Loucy (cell line): ENCODE data around the gene PLEKHN1.
"Not testable (repeated sequence)": the region's sequence is repeated elsewhere in the genome, so short reads cannot be mapped to it uniquely, and the experiment has no call there.

Experiments used
- H2AFZ ChIP-seq: fragments of 200-600 bp; sonication (generic); 2 replicates; pipeline ENCODE4 v1.6.0; 2016; ENCODE audit warnings: antibody characterized with exemption, mild to moderate bottlenecking, low read length, moderate library complexity
- H3F3A ChIP-seq: fragments of 200-600 bp; 2 replicates; pipeline ENCODE4 v1.6.0; 2016; ENCODE audit warnings: antibody characterized with exemption, low read depth, mild to moderate bottlenecking
- H3K27me3 ChIP-seq: fragments of 200-600 bp; sonication (generic); 2 replicates; pipeline ENCODE4 v1.6.1; 2014; ENCODE audit warnings: low read length, mild to moderate bottlenecking; ENCODE audit not compliant: insufficient read depth, poor library complexity, severe bottlenecking
- H3K36me3 ChIP-seq: fragments of 200-600 bp; sonication (generic); 2 replicates; pipeline ENCODE4 v1.6.1; 2016; ENCODE audit warnings: low read length; ENCODE audit not compliant: insufficient read depth
- H3K4me1 ChIP-seq: fragments of 200-600 bp; sonication (generic); 2 replicates; pipeline ENCODE4 v1.5.1; 2014; ENCODE audit warnings: low read length, mild to moderate bottlenecking; ENCODE audit not compliant: insufficient read depth, poor library complexity, severe bottlenecking
- H3K4me2 ChIP-seq: fragments of 200-600 bp; sonication (generic); 2 replicates; pipeline ENCODE4 v1.6.0; 2014; ENCODE audit warnings: antibody characterized with exemption, low read length, low read depth, mild to moderate bottlenecking; ENCODE audit not compliant: poor library complexity, severe bottlenecking
- H3K4me3 ChIP-seq: fragments of 200-600 bp; sonication (generic); 2 replicates; pipeline ENCODE4 v1.5.1; 2014; ENCODE audit warnings: low read length, mild to moderate bottlenecking, mixed read lengths; ENCODE audit not compliant: poor library complexity, severe bottlenecking
- H3K79me2 ChIP-seq: fragments of 200-600 bp; sonication (generic); 2 replicates; pipeline ENCODE4 v1.6.1; 2014; ENCODE audit warnings: low read length; ENCODE audit not compliant: insufficient read depth
- H3K9ac ChIP-seq: fragments of 200-600 bp; sonication (generic); 2 replicates; pipeline ENCODE4 v1.6.0; 2014; ENCODE audit warnings: mild to moderate bottlenecking, low read depth, low read length, moderate library complexity; ENCODE audit not compliant: poor library complexity, severe bottlenecking
- H3K9me2 ChIP-seq: fragments of 200-600 bp; sonication (generic); replicated peaks from 2 replicates; pipeline ENCODE4 v1.6.1; 2016; ENCODE audit warnings: low read depth, low read length, mixed read lengths
- H3K9me3 ChIP-seq: fragments of 200-600 bp; sonication (generic); 2 replicates; pipeline ENCODE4 v1.6.1; 2014; ENCODE audit warnings: mild to moderate bottlenecking, antibody characterized with exemption, low read length, low read depth; ENCODE audit not compliant: insufficient read depth
- H4K20me1 ChIP-seq: fragments of 200-600 bp; sonication (generic); 2 replicates; pipeline ENCODE4 v1.6.0; 2014; ENCODE audit warnings: antibody characterized with exemption, low read length, mild to moderate bottlenecking; ENCODE audit not compliant: insufficient read depth, poor library complexity, severe bottlenecking
- EZH2phosphoT487 ChIP-seq: fragments of 200-600 bp; IDR thresholded peaks from 2 replicates; pipeline ENCODE4 v1.6.1; 2018; ENCODE audit warnings: antibody characterized with exemption, mild to moderate bottlenecking, moderate library complexity, borderline replicate concordance
- TF ChIP-seq, protein P1 (sequence below): fragments of 200-600 bp; sonication (generic); conservative IDR thresholded peaks from 2 replicates; pipeline ENCODE4 v1.5.1; 2014; ENCODE audit warnings: mild to moderate bottlenecking, antibody characterized with exemption, low read length

The PLEKHN1 gene

DNA sequence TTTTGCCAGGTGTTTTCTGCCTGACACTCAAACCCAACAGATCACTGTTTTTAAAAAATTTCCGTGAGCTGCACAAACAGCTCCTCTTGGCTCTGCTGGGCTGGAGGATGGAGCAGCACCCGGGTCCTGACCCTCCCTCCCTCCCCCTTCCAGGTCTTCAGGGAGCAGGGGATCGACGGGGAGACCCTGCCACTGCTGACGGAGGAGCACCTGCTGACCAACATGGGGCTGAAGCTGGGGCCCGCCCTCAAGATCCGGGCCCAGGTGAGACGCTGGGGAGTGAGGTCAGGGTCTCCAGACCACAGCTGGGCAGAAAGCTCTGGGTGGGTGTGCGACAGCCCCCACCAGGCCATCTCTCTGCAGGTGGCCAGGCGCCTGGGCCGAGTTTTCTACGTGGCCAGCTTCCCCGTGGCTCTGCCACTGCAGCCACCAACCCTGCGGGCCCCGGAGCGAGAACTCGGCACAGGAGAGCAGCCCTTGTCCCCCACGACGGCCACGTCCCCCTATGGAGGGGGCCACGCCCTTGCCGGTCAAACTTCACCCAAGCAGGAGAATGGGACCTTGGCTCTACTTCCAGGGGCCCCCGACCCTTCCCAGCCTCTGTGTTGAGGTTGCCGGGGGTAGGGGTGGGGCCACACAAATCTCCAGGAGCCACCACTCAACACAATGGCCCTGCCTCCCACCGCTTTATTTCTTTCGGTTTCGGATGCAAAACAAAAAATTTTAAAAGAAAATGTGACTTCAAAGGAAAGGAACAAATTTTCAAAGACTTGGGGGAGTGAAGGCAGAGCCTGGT, 22.5 kb upstream of the PLEKHN1 start:
- TF ChIP-seq, protein P1, sequence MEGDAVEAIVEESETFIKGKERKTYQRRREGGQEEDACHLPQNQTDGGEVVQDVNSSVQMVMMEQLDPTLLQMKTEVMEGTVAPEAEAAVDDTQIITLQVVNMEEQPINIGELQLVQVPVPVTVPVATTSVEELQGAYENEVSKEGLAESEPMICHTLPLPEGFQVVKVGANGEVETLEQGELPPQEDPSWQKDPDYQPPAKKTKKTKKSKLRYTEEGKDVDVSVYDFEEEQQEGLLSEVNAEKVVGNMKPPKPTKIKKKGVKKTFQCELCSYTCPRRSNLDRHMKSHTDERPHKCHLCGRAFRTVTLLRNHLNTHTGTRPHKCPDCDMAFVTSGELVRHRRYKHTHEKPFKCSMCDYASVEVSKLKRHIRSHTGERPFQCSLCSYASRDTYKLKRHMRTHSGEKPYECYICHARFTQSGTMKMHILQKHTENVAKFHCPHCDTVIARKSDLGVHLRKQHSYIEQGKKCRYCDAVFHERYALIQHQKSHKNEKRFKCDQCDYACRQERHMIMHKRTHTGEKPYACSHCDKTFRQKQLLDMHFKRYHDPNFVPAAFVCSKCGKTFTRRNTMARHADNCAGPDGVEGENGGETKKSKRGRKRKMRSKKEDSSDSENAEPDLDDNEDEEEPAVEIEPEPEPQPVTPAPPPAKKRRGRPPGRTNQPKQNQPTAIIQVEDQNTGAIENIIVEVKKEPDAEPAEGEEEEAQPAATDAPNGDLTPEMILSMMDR = no peak
- no peak for TF ChIP-seq EZH2phosphoT487
- H3K4me3 ChIP-seq = no peak overlapping the region
- no peak overlapping the region for H3K4me2 ChIP-seq
- H3K79me2 ChIP-seq = no peaks in the 10 kb centered on the region
- H3K4me1 ChIP-seq = peaks cover 20% of the 10 kb centered on the region
- H3K9ac ChIP-seq = no peak overlapping the region
- H3F3A ChIP-seq = no peaks in the 10 kb centered on the region
- no peaks in the 10 kb centered on the region for H3K9me3 ChIP-seq
- H3K36me3 ChIP-seq = peaks cover 3% of the 10 kb centered on the region; the same call in 1 of the 2 replicates
- no peaks in the 10 kb centered on the region for H4K20me1 ChIP-seq
- H3K27me3 ChIP-seq = peaks cover 15% of the 10 kb centered on the region
- H3K9me2 ChIP-seq = no peaks in the 10 kb centered on the region
- no peak overlapping the region for H2AFZ ChIP-seq

GRCh38 chr1:944341-945325, 21.6 kb upstream of the PLEKHN1 start:
- Histone ChIP-seq H3K4me1 (peaks cover 17% of the 10 kb centered on the region), H3K4me3 (no peak overlapping the region), H3K9me2 (no peaks in the 10 kb centered on the region), H3K4me2 (no peak overlapping the region), H3K9me3 (no peaks in the 10 kb centered on the region), H4K20me1 (no peaks in the 10 kb centered on the region), H3K79me2 (no peaks in the 10 kb centered on the region), H3K36me3 (peaks cover 3% of the 10 kb centered on the region; the same call in 1 of the 2 replicates), H3K9ac (no peak overlapping the region), H3F3A (no peaks in the 10 kb centered on the region), H2AFZ (no peak overlapping the region), H3K27me3 (peaks cover 15% of the 10 kb centered on the region)
- TF ChIP-seq, protein P1 = no peak
- no peak for TF ChIP-seq EZH2phosphoT487

- Histone ChIP-seq H3K4me1 (peaks cover 6% of the 10 kb centered on the region), H3K36me3 (peaks cover 13% of the 10 kb centered on the region; the same call in 1 of the 2 replicates), H3K79me2 (no peaks in the 10 kb centered on the region)
Observed at GRCh38 chr1:945688-946556, 20.4 kb upstream of the PLEKHN1 start.

GRCh38 chr1:946811-947210, 19.5 kb upstream of the PLEKHN1 start:
- peaks cover 18% of the 10 kb centered on the region; the same call in 1 of the 2 replicates for H3K36me3 ChIP-seq
- not testable (repeated sequence) for H3K79me2 ChIP-seq, H3K9ac ChIP-seq

More at GRCh38 chr1:945688-946556, 20.4 kb upstream of the PLEKHN1 start:
- Histone ChIP-seq H3F3A (no peaks in the 10 kb centered on the region), H3K4me3 (no peak overlapping the region), H3K9me2 (no peaks in the 10 kb centered on the region), H3K4me2 (no peak overlapping the region), H3K9ac (no peak overlapping the region), H2AFZ (no peak overlapping the region), H3K27me3 (peaks cover 8% of the 10 kb centered on the region), H3K9me3 (no peaks in the 10 kb centered on the region), H4K20me1 (no peaks in the 10 kb centered on the region)
- TF ChIP-seq EZH2phosphoT487 = no peak
- TF ChIP-seq, protein P1 = no peak

More at GRCh38 chr1:946811-947210, 19.5 kb upstream of the PLEKHN1 start:
- H3F3A ChIP-seq, H3K27me3 ChIP-seq, H3K4me2 ChIP-seq, H3K9me2 ChIP-seq, H3K9me3 ChIP-seq, H3K4me1 ChIP-seq, H2AFZ ChIP-seq, H3K4me3 ChIP-seq, H4K20me1 ChIP-seq: not testable (repeated sequence)
